ENCODE measurements around the gene ZBTB20.

The ZBTB20 gene

GRCh38 chr3:114690911-114691310 is 456.2 kb downstream of the ZBTB20 start:
- H3K27ac ChIP-seq (ENCODE audit: low read length, poor library complexity, severe bottlenecking), result no peak overlapping the region
- H3K4me2 ChIP-seq (ENCODE audit: low read length, poor library complexity, severe bottlenecking), result no peak overlapping the region
- no peak overlapping the region for H2BK12ac ChIP-seq (ENCODE audit: low read length in 2 of 2)
- no peak overlapping the region for H2BK5ac ChIP-seq (ENCODE audit: low read depth, low read length, poor library complexity, severe bottlenecking)
- no peak overlapping the region for H3K4ac ChIP-seq (ENCODE audit: low read depth in 1 of 2, low read length in 2 of 2)
- H3K4me1 ChIP-seq (ENCODE audit: control insufficient read depth, insufficient read depth, low read depth, low read length), result no peaks in the 10 kb centered on the region
- no peaks in the 10 kb centered on the region for H3K9me3 ChIP-seq (ENCODE audit: control insufficient read depth, low read length)
- peaks cover 6% of the 10 kb centered on the region for H3K79me1 ChIP-seq (replicated peaks; ENCODE audit: low read length, poor library complexity, severe bottlenecking)
- H3K18ac ChIP-seq (ENCODE audit: low read depth in 1 of 2, low read length in 2 of 2), result no peak overlapping the region
- no peaks in the 10 kb centered on the region for H3K36me3 ChIP-seq (ENCODE audit: control insufficient read depth in 1 of 2, insufficient read depth in 2 of 2, low read depth in 1 of 2, low read length in 2 of 2)
- H2BK15ac ChIP-seq (ENCODE audit: low read depth, poor library complexity, severe bottlenecking), result no peak overlapping the region
- no peak overlapping the region for H2AFZ ChIP-seq (ENCODE audit: low read depth, low read length)
- no peak overlapping the region for H3K23ac ChIP-seq (ENCODE audit: low read length in 2 of 2)
- no peak overlapping the region for H2BK120ac ChIP-seq (ENCODE audit: low read depth, low read length)
- H3K14ac ChIP-seq (ENCODE audit: low read length in 2 of 2), result no peak overlapping the region
- DNase-seq, result no peak
- H2AK5ac ChIP-seq (ENCODE audit: low read length, severe bottlenecking), result no peak overlapping the region
- H3K9ac ChIP-seq (ENCODE audit: low read length), result no peak overlapping the region
- no peak overlapping the region for H4K8ac ChIP-seq (ENCODE audit: low read length)
- H3K4me3 ChIP-seq (ENCODE audit: insufficient read depth in 1 of 2, low read depth in 1 of 2, low read length in 2 of 2), result no peak overlapping the region
- H4K91ac ChIP-seq (ENCODE audit: low read length), result no peak overlapping the region
- WGBS, result no CpG with 5 or more reads among the region's 1 CpG
- H3K27me3 ChIP-seq (ENCODE audit: control insufficient read depth in 1 of 2, insufficient read depth in 1 of 2, low read length in 2 of 2), result no peaks in the 10 kb centered on the region

GRCh38 chr3:114687151-114687550 is 459.9 kb downstream of the ZBTB20 start:
- H2AFZ ChIP-seq (ENCODE audit: low read depth, low read length), result no peak overlapping the region
- H2BK12ac ChIP-seq (ENCODE audit: low read length in 2 of 2), result no peak overlapping the region
- no peak overlapping the region for H4K8ac ChIP-seq (ENCODE audit: low read length)
- H3K14ac ChIP-seq (ENCODE audit: low read length in 2 of 2), result no peak overlapping the region
- no peaks in the 10 kb centered on the region for H3K36me3 ChIP-seq (ENCODE audit: control insufficient read depth in 1 of 2, insufficient read depth in 2 of 2, low read depth in 1 of 2, low read length in 2 of 2)
- H3K4me1 ChIP-seq (ENCODE audit: control insufficient read depth, insufficient read depth, low read depth, low read length), result no peaks in the 10 kb centered on the region
- no peak overlapping the region for H2BK15ac ChIP-seq (ENCODE audit: low read depth, poor library complexity, severe bottlenecking)
- no peaks in the 10 kb centered on the region for H3K9me3 ChIP-seq (ENCODE audit: control insufficient read depth, low read length)
- no peak overlapping the region for H4K91ac ChIP-seq (ENCODE audit: low read length)
- 98% methylated on average over 2 of the region's 3 CpGs for WGBS
- no peak overlapping the region for H3K18ac ChIP-seq (ENCODE audit: low read depth in 1 of 2, low read length in 2 of 2)
- DNase-seq, result no peak
- peak overlapping the region; percentile 56 for H3K9ac ChIP-seq (ENCODE audit: low read length)
- no peak overlapping the region for H2BK120ac ChIP-seq (ENCODE audit: low read depth, low read length)
- no peak overlapping the region for H2BK5ac ChIP-seq (ENCODE audit: low read depth, low read length, poor library complexity, severe bottlenecking)
- no peak overlapping the region for H2AK5ac ChIP-seq (ENCODE audit: low read length, severe bottlenecking)
- no peak overlapping the region for H3K4me2 ChIP-seq (ENCODE audit: low read length, poor library complexity, severe bottlenecking)
- no peak overlapping the region for H3K4ac ChIP-seq (ENCODE audit: low read depth in 1 of 2, low read length in 2 of 2)
- no peaks in the 10 kb centered on the region for H3K27me3 ChIP-seq (ENCODE audit: control insufficient read depth in 1 of 2, insufficient read depth in 1 of 2, low read length in 2 of 2)
- no peak overlapping the region for H3K23ac ChIP-seq (ENCODE audit: low read length in 2 of 2)
- H3K79me1 ChIP-seq (replicated peaks; ENCODE audit: low read length, poor library complexity, severe bottlenecking), result peaks cover 11% of the 10 kb centered on the region
- H3K4me3 ChIP-seq (ENCODE audit: insufficient read depth in 1 of 2, low read depth in 1 of 2, low read length in 2 of 2), result no peak overlapping the region
- H3K27ac ChIP-seq (ENCODE audit: low read length, poor library complexity, severe bottlenecking), result no peak overlapping the region

- H3K27ac ChIP-seq (ENCODE audit: low read length, poor library complexity, severe bottlenecking), result no peak overlapping the region
- peaks cover 9% of the 10 kb centered on the region for H3K79me1 ChIP-seq (replicated peaks; ENCODE audit: low read length, poor library complexity, severe bottlenecking)
- no peak overlapping the region for H2BK5ac ChIP-seq (ENCODE audit: low read depth, low read length, poor library complexity, severe bottlenecking)
- no peak overlapping the region for H2AFZ ChIP-seq (ENCODE audit: low read depth, low read length)
- no peak overlapping the region for H4K8ac ChIP-seq (ENCODE audit: low read length)
- no peak overlapping the region for H3K4me2 ChIP-seq (ENCODE audit: low read length, poor library complexity, severe bottlenecking)
- no peak overlapping the region for H2AK5ac ChIP-seq (ENCODE audit: low read length, severe bottlenecking)
- H3K36me3 ChIP-seq (ENCODE audit: control insufficient read depth in 1 of 2, insufficient read depth in 2 of 2, low read depth in 1 of 2, low read length in 2 of 2), result no peaks in the 10 kb centered on the region
- H3K23ac ChIP-seq (ENCODE audit: low read length in 2 of 2), result no peak overlapping the region
- no peaks in the 10 kb centered on the region for H3K4me1 ChIP-seq (ENCODE audit: control insufficient read depth, insufficient read depth, low read depth, low read length)
- no peak for DNase-seq
- no peak overlapping the region for H2BK15ac ChIP-seq (ENCODE audit: low read depth, poor library complexity, severe bottlenecking)
- no peaks in the 10 kb centered on the region for H3K27me3 ChIP-seq (ENCODE audit: control insufficient read depth in 1 of 2, insufficient read depth in 1 of 2, low read length in 2 of 2)
- no peak overlapping the region for H4K91ac ChIP-seq (ENCODE audit: low read length)
- 93% methylated on average over 4 of the region's 4 CpGs for WGBS
- no peak overlapping the region for H2BK12ac ChIP-seq (ENCODE audit: low read length in 2 of 2)
- H3K4ac ChIP-seq (ENCODE audit: low read depth in 1 of 2, low read length in 2 of 2), result no peak overlapping the region
- H2BK120ac ChIP-seq (ENCODE audit: low read depth, low read length), result no peak overlapping the region
- H3K4me3 ChIP-seq (ENCODE audit: insufficient read depth in 1 of 2, low read depth in 1 of 2, low read length in 2 of 2), result no peak overlapping the region
- no peaks in the 10 kb centered on the region for H3K9me3 ChIP-seq (ENCODE audit: control insufficient read depth, low read length)
- no peak overlapping the region for H3K14ac ChIP-seq (ENCODE audit: low read length in 2 of 2)
- H3K18ac ChIP-seq (ENCODE audit: low read depth in 1 of 2, low read length in 2 of 2), result no peak overlapping the region
- H3K9ac ChIP-seq (ENCODE audit: low read length), result peak overlapping the region; percentile 56
These were observed 460.5 kb downstream of the ZBTB20 start for GRCh38 chr3:114686621-114687020.

- no peak overlapping the region for H2BK15ac ChIP-seq (ENCODE audit: low read depth, poor library complexity, severe bottlenecking)
- no peaks in the 10 kb centered on the region for H3K9me3 ChIP-seq (ENCODE audit: control insufficient read depth, low read length)
- no peak overlapping the region for H2AFZ ChIP-seq (ENCODE audit: low read depth, low read length)
- peaks cover 12% of the 10 kb centered on the region for H3K79me1 ChIP-seq (replicated peaks; ENCODE audit: low read length, poor library complexity, severe bottlenecking)
- H3K14ac ChIP-seq (ENCODE audit: low read length in 2 of 2), result no peak overlapping the region
- no peak overlapping the region for H4K8ac ChIP-seq (ENCODE audit: low read length)
- DNase-seq, result no peak
- no peaks in the 10 kb centered on the region for H3K27me3 ChIP-seq (ENCODE audit: control insufficient read depth in 1 of 2, insufficient read depth in 1 of 2, low read length in 2 of 2)
- H3K27ac ChIP-seq (ENCODE audit: low read length, poor library complexity, severe bottlenecking), result no peak overlapping the region
- no peak overlapping the region for H3K23ac ChIP-seq (ENCODE audit: low read length in 2 of 2)
- H3K36me3 ChIP-seq (ENCODE audit: control insufficient read depth in 1 of 2, insufficient read depth in 2 of 2, low read depth in 1 of 2, low read length in 2 of 2), result no peaks in the 10 kb centered on the region
- 100% methylated on average over 2 of the region's 4 CpGs for WGBS
- no peaks in the 10 kb centered on the region for H3K4me1 ChIP-seq (ENCODE audit: control insufficient read depth, insufficient read depth, low read depth, low read length)
- no peak overlapping the region for H2BK12ac ChIP-seq (ENCODE audit: low read length in 2 of 2)
- no peak overlapping the region for H3K4me2 ChIP-seq (ENCODE audit: low read length, poor library complexity, severe bottlenecking)
- H2AK5ac ChIP-seq (ENCODE audit: low read length, severe bottlenecking), result no peak overlapping the region
- peak overlapping the region; percentile 21 for H3K9ac ChIP-seq (ENCODE audit: low read length)
- H2BK120ac ChIP-seq (ENCODE audit: low read depth, low read length), result no peak overlapping the region
- no peak overlapping the region for H2BK5ac ChIP-seq (ENCODE audit: low read depth, low read length, poor library complexity, severe bottlenecking)
- H4K91ac ChIP-seq (ENCODE audit: low read length), result no peak overlapping the region
- no peak overlapping the region for H3K18ac ChIP-seq (ENCODE audit: low read depth in 1 of 2, low read length in 2 of 2)
- no peak overlapping the region for H3K4me3 ChIP-seq (ENCODE audit: insufficient read depth in 1 of 2, low read depth in 1 of 2, low read length in 2 of 2)
- H3K4ac ChIP-seq (ENCODE audit: low read depth in 1 of 2, low read length in 2 of 2), result no peak overlapping the region
These were observed 461.9 kb downstream of the ZBTB20 start for GRCh38 chr3:114685161-114685560.
